Astrocyte of the spinal cord (primary cell): Measurements from ENCODE around the gene CHKB.
"Not testable (repeated sequence)": the region's sequence is repeated elsewhere in the genome, so short reads cannot be mapped to it uniquely, and the experiment has no call there.

Experiments
- DNase-seq: peaks from one replicate; pipeline ENCODE4 v3.0.0; 2011; ENCODE audit warnings: low read depth, low spot score
- H3K4me3 ChIP-seq: 2 replicates; pipeline ENCODE4 v1.5.1; 2011; ENCODE audit warnings: low read depth, mild to moderate bottlenecking, low read length, moderate library complexity
- CTCF ChIP-seq: IDR thresholded peaks from 2 replicates; pipeline ENCODE4 v1.5.1; 2012; ENCODE audit warnings: low read depth, mild to moderate bottlenecking, low read length, inconsistent platforms
- in situ Hi-C: cut with HindIII; loops from 2 replicates; pipeline ENCODE4 v1.10.0; 2017; ENCODE audit warnings: low sequenced_read_pairs

The CHKB gene

GRCh38 chr22:50544746-50545253, 37.8 kb downstream of the CHKB start:
- no peak for TF ChIP-seq CTCF
- in situ Hi-C loops: no loop called here
- DNase-seq: no peak
- no peak overlapping the region for H3K4me3 ChIP-seq

GRCh38 chr22:50544078-50544745, 38.4 kb downstream of the CHKB start:
- in situ Hi-C loops: no loop called here
- TF ChIP-seq CTCF: peak; percentile 66
- peak overlapping the region; percentile 13 for H3K4me3 ChIP-seq
- peak; percentile 39 for DNase-seq

- TF ChIP-seq CTCF: no peak
- no peak for DNase-seq
- no peak overlapping the region for H3K4me3 ChIP-seq
- in situ Hi-C loops: no loop called here
Observed at GRCh38 chr22:50542416-50542927, 40.2 kb downstream of the CHKB start.

GRCh38 chr22:50541667-50542026, 41.0 kb downstream of the CHKB start:
- H3K4me3 ChIP-seq, in situ Hi-C loops: not testable (repeated sequence)
- DNase-seq: peak; percentile 64

GRCh38 chr22:50540381-50540780, 42.3 kb downstream of the CHKB start:
- H3K4me3 ChIP-seq: no peak overlapping the region
- TF ChIP-seq CTCF: no peak
- no peak for DNase-seq
- in situ Hi-C loops: no loop called here

GRCh38 chr22:50537765-50538164, 44.9 kb downstream of the CHKB start:
- H3K4me3 ChIP-seq: no peak overlapping the region
- no peak for DNase-seq
- in situ Hi-C loops: no loop called here
- no peak for TF ChIP-seq CTCF

- in situ Hi-C loops: no loop called here
- no peak overlapping the region for H3K4me3 ChIP-seq
- DNase-seq: no peak
Observed at GRCh38 chr22:50536226-50536625, 46.4 kb downstream of the CHKB start.

More at GRCh38 chr22:50536226-50536625, 46.4 kb downstream of the CHKB start:
- TF ChIP-seq CTCF: no peak
